D721Med (cell line): ENCODE results near the gene CPT1B.

Experiments used
- DNase-seq: peaks from one replicate; pipeline ENCODE4 v3.0.0; 2011; ENCODE audit warnings: low spot score; ENCODE audit not compliant: insufficient read length
- FAIRE-seq: peaks from 2 replicates; lab custom pipeline; 2011; peaks lifted over from hg19 to GRCh38; lab: Jason Lieb, UNC
- CTCF ChIP-seq: IDR thresholded peaks from 2 replicates; pipeline ENCODE4 v1.5.1; 2012; ENCODE audit warnings: mild to moderate bottlenecking, control low read depth; ENCODE audit not compliant: insufficient read depth; ENCODE audit errors: missing control alignments

CPT1B gene

GRCh38 chr22:50531546-50531961, 46.7 kb downstream of the CPT1B start:
- no peak for FAIRE-seq

GRCh38 chr22:50530877-50531545, 47.2 kb downstream of the CPT1B start:
- DNase-seq = no peak
- no peak for TF ChIP-seq CTCF
- no peak for FAIRE-seq

More at GRCh38 chr22:50531546-50531961, 46.7 kb downstream of the CPT1B start:
- TF ChIP-seq CTCF = no peak
- DNase-seq = no peak

GRCh38 chr22:50530580-50530876, 47.7 kb downstream of the CPT1B start:
- DNase-seq (no peak), FAIRE-seq (no peak)
- no peak for TF ChIP-seq CTCF

GRCh38 chr22:50529897-50530579, 48.2 kb downstream of the CPT1B start, which contains the start of gene TYMP:
Gene TYMP (minus strand): TSS chr22:50530012. CDS start chr22:50529709, 303 bp downstream.
- FAIRE-seq (no peak), DNase-seq (no peak)
- TF ChIP-seq CTCF = no peak

GRCh38 chr22:50529416-50529896, 48.8 kb downstream of the CPT1B start:
- no peak for DNase-seq
- no peak for FAIRE-seq
- no peak for TF ChIP-seq CTCF

- DNase-seq (no peak), FAIRE-seq (no peak)
- TF ChIP-seq CTCF = no peak
Observed at GRCh38 chr22:50528682-50529415, 49.4 kb downstream of the CPT1B start.
